GM21528 (cell line): ENCODE measurements around the gene LRRC4C.
"Not testable (repeated sequence)": the region's sequence is repeated elsewhere in the genome, so short reads cannot be mapped to it uniquely, and the experiment has no call there.

Experiments
- ATAC-seq: cut with Tn5 transposase; IDR thresholded peaks from one replicate; pipeline ENCODE4 v1.9.1; 2021; ENCODE audit warnings: mild to moderate bottlenecking, moderate library complexity; ENCODE audit not compliant: unreplicated experiment, low FRiP score

LRRC4C gene

GRCh38 chr11:40569947-40570531, 889.4 kb downstream of the LRRC4C start:
- ATAC-seq = no peak

- no peak for ATAC-seq
Measured at GRCh38 chr11:40567392-40567791, 892.1 kb downstream of the LRRC4C start.

- ATAC-seq = no peak
Measured at GRCh38 chr11:40544162-40544561, 915.3 kb downstream of the LRRC4C start.

- ATAC-seq = no peak
Measured at GRCh38 chr11:40542821-40543220, 916.6 kb downstream of the LRRC4C start.

GRCh38 chr11:40537734-40538133, 921.7 kb downstream of the LRRC4C start:
- no peak for ATAC-seq

- not testable (repeated sequence) for ATAC-seq
Measured at GRCh38 chr11:40522080-40522479, 937.4 kb downstream of the LRRC4C start.

GRCh38 chr11:40517122-40517521, 942.3 kb downstream of the LRRC4C start:
- no peak for ATAC-seq

- ATAC-seq = no peak
Measured at GRCh38 chr11:40514124-40514523, 945.3 kb downstream of the LRRC4C start.

GRCh38 chr11:40513281-40513680, 946.2 kb downstream of the LRRC4C start:
- no peak for ATAC-seq

- ATAC-seq = no peak
Measured at GRCh38 chr11:40508303-40508702, 951.1 kb downstream of the LRRC4C start.

GRCh38 chr11:40506226-40506625, 953.2 kb downstream of the LRRC4C start:
- ATAC-seq = no peak

GRCh38 chr11:40491341-40491740, 968.1 kb downstream of the LRRC4C start:
- ATAC-seq = no peak

- ATAC-seq = no peak
Measured at GRCh38 chr11:40467771-40468170, 991.7 kb downstream of the LRRC4C start.

GRCh38 chr11:40445391-40445790, 1014.1 kb downstream of the LRRC4C start:
- ATAC-seq = no peak

- no peak for ATAC-seq
Measured at GRCh38 chr11:40444151-40444550, 1015.3 kb downstream of the LRRC4C start.

GRCh38 chr11:40435344-40435743, 1024.1 kb downstream of the LRRC4C start:
- no peak for ATAC-seq

GRCh38 chr11:40434926-40435325, 1024.5 kb downstream of the LRRC4C start:
- no peak for ATAC-seq

- ATAC-seq = no peak
Measured at GRCh38 chr11:40432358-40432757, 1027.1 kb downstream of the LRRC4C start.

GRCh38 chr11:40425168-40425567, 1034.3 kb downstream of the LRRC4C start:
- ATAC-seq = no peak

- no peak for ATAC-seq
Measured at GRCh38 chr11:40421208-40421981, 1038.1 kb downstream of the LRRC4C start.

- ATAC-seq = no peak
Measured at GRCh38 chr11:40417627-40418026, 1041.8 kb downstream of the LRRC4C start.

GRCh38 chr11:40407355-40407754, 1052.1 kb downstream of the LRRC4C start:
- ATAC-seq = no peak
